HG02588 (cell line): ENCODE measurements around the gene RMC1.
"Not testable (repeated sequence)": the region's sequence is repeated elsewhere in the genome, so short reads cannot be mapped to it uniquely, and the experiment has no call there.

ENCODE experiments used
- ATAC-seq: cut with Tn5 transposase; IDR thresholded peaks from one replicate; pipeline ENCODE4 v1.9.1; 2021; ENCODE audit warnings: mild to moderate bottlenecking, moderate library complexity; ENCODE audit not compliant: unreplicated experiment

RMC1 gene

GRCh38 chr18:23503038-23503962 is at the start of gene RMC1:
RMC1 (plus strand) TSS chr18:23503511; CDS start chr18:23503619, 108 bp downstream.
- peak; percentile 81 for ATAC-seq

- no peak for ATAC-seq
Observed at GRCh38 chr18:23453680-23454058, 49.6 kb upstream of the RMC1 start.

GRCh38 chr18:23456835-23457234 is 46.5 kb upstream of the RMC1 start:
- no peak for ATAC-seq

- no peak for ATAC-seq
Observed at GRCh38 chr18:23458830-23459529, 44.3 kb upstream of the RMC1 start.

GRCh38 chr18:23459530-23459921 is 43.8 kb upstream of the RMC1 start:
- no peak for ATAC-seq

- ATAC-seq: no peak
Observed at GRCh38 chr18:23460285-23461273, 42.7 kb upstream of the RMC1 start.

GRCh38 chr18:23462876-23463275 is 40.4 kb upstream of the RMC1 start:
- no peak for ATAC-seq

GRCh38 chr18:23468753-23469459 is 34.4 kb upstream of the RMC1 start:
- ATAC-seq: no peak

- no peak for ATAC-seq
Observed at GRCh38 chr18:23470620-23471387, 32.5 kb upstream of the RMC1 start.

GRCh38 chr18:23471486-23471885 is 31.8 kb upstream of the RMC1 start:
- no peak for ATAC-seq

GRCh38 chr18:23479829-23480505 is 23.3 kb upstream of the RMC1 start:
- no peak for ATAC-seq

GRCh38 chr18:23484561-23485182 is 18.6 kb upstream of the RMC1 start:
- no peak for ATAC-seq

- no peak for ATAC-seq
Observed at GRCh38 chr18:23485386-23485785, 17.9 kb upstream of the RMC1 start.

- ATAC-seq: peak; percentile 75
Observed at GRCh38 chr18:23487738-23488570, 15.4 kb upstream of the RMC1 start.

GRCh38 chr18:23489586-23489985 is 13.7 kb upstream of the RMC1 start:
- ATAC-seq: not testable (repeated sequence)

GRCh38 chr18:23493654-23494053 is 9.7 kb upstream of the RMC1 start:
- no peak for ATAC-seq

- ATAC-seq: no peak
Observed at GRCh38 chr18:23494992-23495391, 8.3 kb upstream of the RMC1 start.
